SK-N-SH (cell line): ENCODE measurements around the gene PBOV1. TPM values are rescaled to one million over a fixed set of nuclear protein-coding genes. Genes with fewer than 3 reads are reported as not detected.

Experiments used
- CTCF ChIA-PET: fragments of 300-600, 350-600 bp; formaldehyde crosslinking; extraction: SDS; loops from one replicate; lab custom pipeline; 2021; lab: Yijun Ruan, JAX
- POLR2A ChIA-PET: fragments of 350-600 bp; sonication (Branson Sonifier 250); formaldehyde crosslinking; extraction: SDS; loops from one replicate; lab custom pipeline; 2020; ENCODE audit warnings: antibody characterized with exemption, inconsistent platforms; lab: Yijun Ruan, JAX
- DNase-seq: peaks from one replicate; pipeline ENCODE4 v3.0.0; 2012
- H2AFZ ChIP-seq: fragments of 200-600 bp; sonication (generic); 2 replicates; pipeline ENCODE4 v1.8.1; 2016; ENCODE audit warnings: antibody characterized with exemption, mild to moderate bottlenecking, low read depth
- H3F3A ChIP-seq: fragments of 200-600 bp; sonication (generic); replicated peaks from 2 replicates; pipeline ENCODE3; 2016; ENCODE audit warnings: antibody characterized with exemption, mild to moderate bottlenecking; ENCODE audit not compliant: insufficient read depth
- H3K27ac ChIP-seq, 2 experiments: fragments of 200-500 bp in 1 of 2; fragments of 200-600 bp in 1 of 2; sonication (Bioruptor generic) in 1 of 2; sonication (generic), shearing (Covaris generic) in 1 of 2; 2 replicates each; pipeline versions ENCODE4 v1.5.1 to v1.6.1; 2014 to 2016; ENCODE audit warnings: low read depth in 2 of 2, inconsistent platforms in 1 of 2, low read length in 1 of 2, mild to moderate bottlenecking in 1 of 2, mixed read lengths in 1 of 2
- H3K27me3 ChIP-seq: fragments of 200-600 bp; sonication (generic), shearing (Covaris generic); 2 replicates; pipeline ENCODE4 v1.6.1; 2016; ENCODE audit warnings: mixed run types; ENCODE audit not compliant: insufficient read depth
- H3K36me3 ChIP-seq, 2 experiments: fragments of 200-500 bp in 1 of 2; fragments of 200-600 bp in 1 of 2; sonication (Bioruptor generic) in 1 of 2; sonication (generic) in 1 of 2; replicated peaks in 1 of 2; 2 replicates each; pipeline versions ENCODE3 to v1.5.1; 2014 to 2016; ENCODE audit warnings: low read length in 1 of 2, mild to moderate bottlenecking in 1 of 2; ENCODE audit not compliant: insufficient read depth in 2 of 2, control insufficient read depth in 1 of 2
- H3K4me1 ChIP-seq, 2 experiments: fragments of 200-500 bp in 1 of 2; fragments of 200-600 bp in 1 of 2; sonication (Bioruptor generic) in 1 of 2; sonication (generic), shearing (Covaris generic) in 1 of 2; 2 replicates each; pipeline versions ENCODE4 v1.5.1 to v1.6.1; 2014 to 2016; ENCODE audit warnings: low read depth in 1 of 2, low read length in 1 of 2, mixed run types in 1 of 2; ENCODE audit not compliant: insufficient read depth in 2 of 2, control insufficient read depth in 1 of 2
- H3K4me2 ChIP-seq: fragments of 200-600 bp; sonication (generic), shearing (Covaris generic); 2 replicates; pipeline ENCODE4 v1.6.1; 2017; ENCODE audit warnings: mixed run types
- H3K4me3 ChIP-seq, 2 experiments: fragments of 200-500 bp in 1 of 2; fragments of 200-600 bp in 1 of 2; sonication (Bioruptor generic) in 1 of 2; sonication (generic), shearing (Covaris generic) in 1 of 2; 2 replicates each; pipeline versions ENCODE4 v1.5.1 to v1.8.1; 2014 to 2016; ENCODE audit warnings: low read depth in 2 of 2, inconsistent platforms in 1 of 2, low read length in 1 of 2, mild to moderate bottlenecking in 1 of 2, mixed read lengths in 1 of 2, moderate library complexity in 1 of 2
- H3K79me2 ChIP-seq: fragments of 200-600 bp; sonication (generic); 2 replicates; pipeline ENCODE4 v1.8.1; 2017; ENCODE audit warnings: mild to moderate bottlenecking; ENCODE audit not compliant: insufficient read depth
- H3K9ac ChIP-seq: fragments of 200-600 bp; sonication (generic); 2 replicates; pipeline ENCODE4 v1.6.1; 2017; ENCODE audit warnings: mixed run types
- H3K9me2 ChIP-seq: fragments of 200-600 bp; sonication (generic); 2 replicates; pipeline ENCODE4 v1.6.1; 2017; ENCODE audit warnings: mixed run types
- H3K9me3 ChIP-seq: fragments of 200-600 bp; sonication (generic); 2 replicates; pipeline ENCODE4 v1.6.1; 2017; ENCODE audit warnings: mixed run types, mild to moderate bottlenecking, moderate library complexity
- H4K20me1 ChIP-seq: fragments of 200-600 bp; sonication (generic); 2 replicates; pipeline ENCODE4 v1.6.1; 2017; ENCODE audit warnings: mild to moderate bottlenecking, mixed run types; ENCODE audit not compliant: insufficient read depth
- CHD2 ChIP-seq: fragments of 150-350 bp; IDR thresholded peaks from 2 replicates; pipeline ENCODE4 v1.6.1; 2018; ENCODE audit warnings: low read length; ENCODE audit not compliant: partially characterized antibody
- FOXJ3 ChIP-seq: sonication (generic); formaldehyde crosslinking; IDR thresholded peaks from 2 replicates; pipeline ENCODE4 v1.5.1; 2020; ENCODE audit warnings: mild to moderate bottlenecking, missing genetic modification reagents
- FOXM1 ChIP-seq: IDR thresholded peaks from 2 replicates; pipeline ENCODE4 v1.4.0; 2012; ENCODE audit warnings: low read depth, mild to moderate bottlenecking
- GABPA ChIP-seq: IDR thresholded peaks from 2 replicates; pipeline ENCODE4 v1.4.0; 2012; ENCODE audit warnings: low read depth, mild to moderate bottlenecking
- GATA2 ChIP-seq: sonication (generic); formaldehyde crosslinking; IDR thresholded peaks from 2 replicates; pipeline ENCODE4 v1.5.0; 2020; ENCODE audit warnings: mild to moderate bottlenecking, missing genetic modification reagents
- MAX ChIP-seq: IDR thresholded peaks from 2 replicates; pipeline ENCODE4 v1.4.0; 2012; ENCODE audit warnings: low read depth
- MXI1 ChIP-seq: IDR thresholded peaks from 2 replicates; pipeline ENCODE4 v1.6.1; 2012; ENCODE audit warnings: mild to moderate bottlenecking, low read depth, low read length, improper control_type of control experiment
- NFIC ChIP-seq: IDR thresholded peaks from 2 replicates; pipeline ENCODE4 v1.4.0; 2012; ENCODE audit warnings: borderline replicate concordance
- PBX3 ChIP-seq: IDR thresholded peaks from 2 replicates; pipeline ENCODE4; 2012
- RAD21 ChIP-seq: IDR thresholded peaks from 2 replicates; pipeline ENCODE4 v1.6.1; 2012; ENCODE audit warnings: mild to moderate bottlenecking, low read length
- RCOR1 ChIP-seq: fragments of 150-350 bp; IDR thresholded peaks from 2 replicates; pipeline ENCODE4 v1.6.1; 2017; ENCODE audit warnings: antibody characterized with exemption, low read length
- RFX5 ChIP-seq: IDR thresholded peaks from 2 replicates; pipeline ENCODE4 v1.6.1; 2012; ENCODE audit warnings: mild to moderate bottlenecking, improper control_type of control experiment, low read length
- SIN3A ChIP-seq: IDR thresholded peaks from 2 replicates; pipeline ENCODE4 v1.6.1; 2012; ENCODE audit warnings: low read depth, mild to moderate bottlenecking, low read length, moderate library complexity, borderline replicate concordance
- TAF1 ChIP-seq: IDR thresholded peaks from 2 replicates; pipeline ENCODE4 v1.6.1; 2012; ENCODE audit warnings: low read depth, mild to moderate bottlenecking, low read length, moderate library complexity, borderline replicate concordance
- TEAD4 ChIP-seq: IDR thresholded peaks from 2 replicates; pipeline ENCODE4 v1.4.0; 2012; ENCODE audit warnings: mild to moderate bottlenecking, borderline replicate concordance; ENCODE audit not compliant: insufficient read depth
- YY1 ChIP-seq: IDR thresholded peaks from 2 replicates; pipeline ENCODE4 v1.4.0; 2012; ENCODE audit warnings: low read depth, mild to moderate bottlenecking
- WGBS: methylation state at CpG from one replicate; pipeline ENCODE4 v1.1.6; 2017; ENCODE audit warnings: low lambda C conversion rate; 5-methylcytosine and 5-hydroxymethylcytosine counted together
- polyA plus RNA-seq, 3 experiments: library from polyadenylated mRNA; depleted of rRNA; stranded (reverse); fragments of >200 nt; gene quantifications; 2 replicates each; pipeline ENCODE4 v1.2.3, GENCODE V29; 2012

Gene PBOV1
- polyA plus RNA-seq, 1 of the 3 experiments (the other 2 are of a cell fraction): not detected

GRCh38 chr6:138204792-138205384 is 13.4 kb downstream of the PBOV1 start:
- TF ChIP-seq TEAD4 (no peak), RAD21 (no peak), YY1 (no peak), NFIC (no peak), TAF1 (no peak), GATA2 (CRISPR knock-in tag) (no peak), MXI1 (no peak), PBX3 (no peak), FOXJ3 (CRISPR knock-in tag) (no peak), RFX5 (no peak), GABPA (no peak)

GRCh38 chr6:138204303-138204702 is 14.0 kb downstream of the PBOV1 start:
- Histone ChIP-seq H2AFZ (no peak overlapping the region), H3K79me2 (no peaks in the 10 kb centered on the region), H3K36me3 (no peaks in the 10 kb centered on the region), H3K9me2 (no peaks in the 10 kb centered on the region), H3K9ac (no peak overlapping the region), H3K27me3 (no peaks in the 10 kb centered on the region), H3F3A (no peaks in the 10 kb centered on the region), H3K27ac (no peak overlapping the region), H3K4me2 (no peak overlapping the region), H3K4me3 (no peak overlapping the region), H4K20me1 (no peaks in the 10 kb centered on the region), H3K9me3 (no peaks in the 10 kb centered on the region), H3K4me1 (no peaks in the 10 kb centered on the region)
- ChIA-PET CTCF (no interaction called here), POLR2A (no interaction called here)
- no peak for TF ChIP-seq SIN3A
- no peak for DNase-seq

More at GRCh38 chr6:138204792-138205384, 13.4 kb downstream of the PBOV1 start:
- H3K9me3 ChIP-seq: no peaks in the 10 kb centered on the region
- no peaks in the 10 kb centered on the region for H4K20me1 ChIP-seq
- H3K36me3 ChIP-seq: no peaks in the 10 kb centered on the region
- no peak overlapping the region for H2AFZ ChIP-seq
- H3K27ac ChIP-seq: no peak overlapping the region
- no peak overlapping the region for H3K9ac ChIP-seq
- no peak overlapping the region for H3K4me2 ChIP-seq
- no peaks in the 10 kb centered on the region for H3K27me3 ChIP-seq
- H3K4me3 ChIP-seq: no peak overlapping the region
- POLR2A ChIA-PET: no interaction called here
- H3K4me1 ChIP-seq: no peaks in the 10 kb centered on the region
- CTCF ChIA-PET: no interaction called here
- H3K79me2 ChIP-seq: no peaks in the 10 kb centered on the region
- 10% methylated on average over 4 of the region's 4 CpGs for WGBS
- H3K9me2 ChIP-seq: no peaks in the 10 kb centered on the region
- no peaks in the 10 kb centered on the region for H3F3A ChIP-seq
- no peak for DNase-seq

GRCh38 chr6:138203315-138203714 is 15.0 kb downstream of the PBOV1 start:
- no peak overlapping the region for H3K9ac ChIP-seq
- H3K27me3 ChIP-seq: no peaks in the 10 kb centered on the region
- DNase-seq: no peak
- CTCF ChIA-PET: no interaction called here
- POLR2A ChIA-PET: no interaction called here
- 8% methylated on average over 2 of the region's 2 CpGs for WGBS
- no peak overlapping the region for H3K4me2 ChIP-seq
- H4K20me1 ChIP-seq: no peaks in the 10 kb centered on the region
- no peaks in the 10 kb centered on the region for H3K79me2 ChIP-seq
- H3F3A ChIP-seq: no peaks in the 10 kb centered on the region
- H3K4me3 ChIP-seq: no peak overlapping the region
- TF ChIP-seq FOXM1: no peak
- TF ChIP-seq MAX: no peak
- no peak for TF ChIP-seq RCOR1
- TF ChIP-seq CHD2: no peak
- TF ChIP-seq GABPA: no peak
- no peak overlapping the region for H3K27ac ChIP-seq
- H3K36me3 ChIP-seq: no peaks in the 10 kb centered on the region
- no peaks in the 10 kb centered on the region for H3K9me2 ChIP-seq
- no peaks in the 10 kb centered on the region for H3K4me1 ChIP-seq
- H2AFZ ChIP-seq: no peak overlapping the region
- no peaks in the 10 kb centered on the region for H3K9me3 ChIP-seq
